Measurements from ENCODE around the gene GCSAML.

GCSAML gene

DNA sequence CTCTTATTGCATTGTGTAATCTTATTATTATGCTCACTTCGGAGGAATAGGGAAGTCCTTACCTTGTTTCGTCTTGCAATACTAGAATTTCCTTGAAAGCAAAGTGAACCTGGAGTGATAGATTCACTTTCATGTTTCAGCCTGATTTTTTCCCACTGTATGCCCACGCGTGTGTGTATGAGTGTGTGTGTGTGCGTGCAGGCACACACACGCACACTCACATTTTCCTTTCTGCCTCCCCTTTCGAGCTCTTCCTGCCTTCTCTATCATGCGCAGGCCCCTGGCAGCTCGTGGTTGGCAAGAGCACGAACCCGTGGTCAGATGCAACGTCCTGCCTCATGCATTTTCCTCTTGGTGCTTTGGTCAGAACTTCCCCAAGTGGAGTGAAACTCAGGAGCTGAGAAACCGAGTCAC, at the start of gene GCSAML:
TSS of gene GCSAML (plus strand) at position 366 of the 414 bp plus-strand sequence. CDS start 58 bp downstream, outside the sequence.
- H3K9me3 ChIP-seq (ENCODE audit: control insufficient read depth, insufficient read depth, low read depth, low read length) = no peaks in the 10 kb centered on the region
- H3K4me1 ChIP-seq (ENCODE audit: control insufficient read depth, insufficient read depth, low read length) = no peaks in the 10 kb centered on the region
- H3K36me3 ChIP-seq (ENCODE audit: control insufficient read depth in 2 of 2, insufficient read depth in 1 of 2, low read length in 2 of 2) = no peaks in the 10 kb centered on the region
- CTCF ChIA-PET = no interaction called here
- POLR2A ChIA-PET = no interaction called here
- TF ChIP-seq ZNF544 (tag by site-specific recombination; IDR thresholded peaks at IDR 0.05) (no peak), GLIS2 (tag by site-specific recombination; IDR thresholded peaks at IDR 0.05) (no peak), ZNF785 (tag by site-specific recombination; IDR thresholded peaks at IDR 0.05) (no peak), ZFP41 (tag by site-specific recombination; IDR thresholded peaks at IDR 0.05; ENCODE audit: borderline replicate concordance) (no peak), HOXD13 (CRISPR knock-in tag; IDR thresholded peaks at IDR 0.05; ENCODE audit: borderline replicate concordance) (no peak), SP3 (tag by site-specific recombination; IDR thresholded peaks at IDR 0.05) (no peak), ZNF404 (tag by site-specific recombination; IDR thresholded peaks at IDR 0.05) (no peak), ZNF138 (tag by site-specific recombination; IDR thresholded peaks at IDR 0.05; ENCODE audit: borderline replicate concordance) (no peak), ZIC2 (tag by site-specific recombination; IDR thresholded peaks at IDR 0.05) (no peak), ZNF623 (tag by site-specific recombination; IDR thresholded peaks at IDR 0.05) (no peak), ZNF433 (tag by site-specific recombination; IDR thresholded peaks at IDR 0.05; ENCODE audit: low read depth) (no peak), ZNF302 (tag by site-specific recombination; IDR thresholded peaks at IDR 0.05; ENCODE audit: low read depth) (no peak)
- TF ChIP-seq, protein P1, sequence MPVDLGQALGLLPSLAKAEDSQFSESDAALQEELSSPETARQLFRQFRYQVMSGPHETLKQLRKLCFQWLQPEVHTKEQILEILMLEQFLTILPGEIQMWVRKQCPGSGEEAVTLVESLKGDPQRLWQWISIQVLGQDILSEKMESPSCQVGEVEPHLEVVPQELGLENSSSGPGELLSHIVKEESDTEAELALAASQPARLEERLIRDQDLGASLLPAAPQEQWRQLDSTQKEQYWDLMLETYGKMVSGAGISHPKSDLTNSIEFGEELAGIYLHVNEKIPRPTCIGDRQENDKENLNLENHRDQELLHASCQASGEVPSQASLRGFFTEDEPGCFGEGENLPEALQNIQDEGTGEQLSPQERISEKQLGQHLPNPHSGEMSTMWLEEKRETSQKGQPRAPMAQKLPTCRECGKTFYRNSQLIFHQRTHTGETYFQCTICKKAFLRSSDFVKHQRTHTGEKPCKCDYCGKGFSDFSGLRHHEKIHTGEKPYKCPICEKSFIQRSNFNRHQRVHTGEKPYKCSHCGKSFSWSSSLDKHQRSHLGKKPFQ (tag by site-specific recombination; IDR thresholded peaks at IDR 0.05) = no peak
- TF ChIP-seq, protein P2, sequence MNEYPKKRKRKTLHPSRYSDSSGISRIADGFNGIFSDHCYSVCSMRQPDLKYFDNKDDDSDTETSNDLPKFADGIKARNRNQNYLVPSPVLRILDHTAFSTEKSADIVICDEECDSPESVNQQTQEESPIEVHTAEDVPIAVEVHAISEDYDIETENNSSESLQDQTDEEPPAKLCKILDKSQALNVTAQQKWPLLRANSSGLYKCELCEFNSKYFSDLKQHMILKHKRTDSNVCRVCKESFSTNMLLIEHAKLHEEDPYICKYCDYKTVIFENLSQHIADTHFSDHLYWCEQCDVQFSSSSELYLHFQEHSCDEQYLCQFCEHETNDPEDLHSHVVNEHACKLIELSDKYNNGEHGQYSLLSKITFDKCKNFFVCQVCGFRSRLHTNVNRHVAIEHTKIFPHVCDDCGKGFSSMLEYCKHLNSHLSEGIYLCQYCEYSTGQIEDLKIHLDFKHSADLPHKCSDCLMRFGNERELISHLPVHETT (tag by site-specific recombination; IDR thresholded peaks at IDR 0.05) = no peak
- TF ChIP-seq, protein P3, sequence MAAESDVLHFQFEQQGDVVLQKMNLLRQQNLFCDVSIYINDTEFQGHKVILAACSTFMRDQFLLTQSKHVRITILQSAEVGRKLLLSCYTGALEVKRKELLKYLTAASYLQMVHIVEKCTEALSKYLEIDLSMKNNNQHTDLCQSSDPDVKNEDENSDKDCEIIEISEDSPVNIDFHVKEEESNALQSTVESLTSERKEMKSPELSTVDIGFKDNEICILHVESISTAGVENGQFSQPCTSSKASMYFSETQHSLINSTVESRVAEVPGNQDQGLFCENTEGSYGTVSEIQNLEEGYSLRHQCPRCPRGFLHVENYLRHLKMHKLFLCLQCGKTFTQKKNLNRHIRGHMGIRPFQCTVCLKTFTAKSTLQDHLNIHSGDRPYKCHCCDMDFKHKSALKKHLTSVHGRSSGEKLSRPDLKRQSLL (tag by site-specific recombination; IDR thresholded peaks at IDR 0.05) = no peak
- H3K4me3 ChIP-seq (ENCODE audit: low read depth, low read length) = no peak within 1 kb of the TSS
- no peak within 1 kb of the TSS for H3K27ac ChIP-seq (ENCODE audit: extremely low read depth, low read depth, low read length)

DNA sequence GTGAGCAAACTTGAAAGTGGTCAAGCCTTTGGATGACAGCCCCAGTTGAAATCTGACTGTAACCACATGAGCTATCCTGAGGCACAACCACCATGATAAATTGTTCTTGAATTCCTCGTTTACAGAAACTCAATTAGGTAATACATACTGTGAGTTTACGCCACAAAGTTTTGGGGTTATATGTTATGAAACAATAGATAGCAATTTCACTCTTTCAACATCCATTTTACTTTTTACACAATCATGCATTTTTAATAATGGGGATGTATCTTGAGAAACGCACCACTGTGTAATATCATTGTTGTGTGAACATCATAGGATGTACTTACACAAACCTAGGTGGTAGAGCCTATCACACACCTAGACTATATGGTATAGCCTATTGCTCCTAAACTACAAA, 48.1 kb upstream of the GCSAML start:
- no peak overlapping the region for H3K27ac ChIP-seq (ENCODE audit: extremely low read depth, low read depth, low read length)
- H3K4me3 ChIP-seq (ENCODE audit: low read depth, low read length) = no peak overlapping the region
- no peak for TF ChIP-seq ZNF114 (tag by site-specific recombination; IDR thresholded peaks at IDR 0.05)
- ChIA-PET CTCF (no interaction called here), POLR2A (no interaction called here)
- no peaks in the 10 kb centered on the region for H3K9me3 ChIP-seq (ENCODE audit: control insufficient read depth, insufficient read depth, low read depth, low read length)
- no peaks in the 10 kb centered on the region for H3K4me1 ChIP-seq (ENCODE audit: control insufficient read depth, insufficient read depth, low read length)
- H3K36me3 ChIP-seq (ENCODE audit: control insufficient read depth in 2 of 2, insufficient read depth in 1 of 2, low read length in 2 of 2) = no peaks in the 10 kb centered on the region

DNA sequence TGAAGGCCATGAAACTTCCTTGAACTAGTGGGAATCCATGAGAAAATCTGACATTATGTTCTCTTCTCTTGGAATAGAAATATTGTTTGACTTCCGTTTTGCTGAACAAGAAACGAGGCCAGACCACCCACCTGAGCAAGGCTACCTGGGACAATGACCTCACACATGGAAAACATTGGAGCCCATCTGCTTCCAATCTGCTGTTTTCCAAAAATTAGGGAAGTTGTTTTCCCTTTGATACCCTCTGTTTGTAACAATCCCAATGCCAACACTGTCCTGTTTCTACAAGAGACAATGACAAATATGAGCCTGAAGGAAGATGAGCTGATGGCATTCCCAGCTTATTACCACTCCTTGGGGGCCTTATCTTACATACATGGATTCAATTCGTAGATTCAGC, 42.1 kb upstream of the GCSAML start:
- CTCF ChIA-PET = no interaction called here
- Histone ChIP-seq H3K4me1 (ENCODE audit: control insufficient read depth, insufficient read depth, low read length) (no peaks in the 10 kb centered on the region), H3K36me3 (ENCODE audit: control insufficient read depth in 2 of 2, insufficient read depth in 1 of 2, low read length in 2 of 2) (no peaks in the 10 kb centered on the region), H3K9me3 (ENCODE audit: control insufficient read depth, insufficient read depth, low read depth, low read length) (no peaks in the 10 kb centered on the region), H3K27ac (ENCODE audit: extremely low read depth, low read depth, low read length) (no peak overlapping the region), H3K4me3 (ENCODE audit: low read depth, low read length) (no peak overlapping the region)
- POLR2A ChIA-PET = no interaction called here
- TF ChIP-seq, protein P4, sequence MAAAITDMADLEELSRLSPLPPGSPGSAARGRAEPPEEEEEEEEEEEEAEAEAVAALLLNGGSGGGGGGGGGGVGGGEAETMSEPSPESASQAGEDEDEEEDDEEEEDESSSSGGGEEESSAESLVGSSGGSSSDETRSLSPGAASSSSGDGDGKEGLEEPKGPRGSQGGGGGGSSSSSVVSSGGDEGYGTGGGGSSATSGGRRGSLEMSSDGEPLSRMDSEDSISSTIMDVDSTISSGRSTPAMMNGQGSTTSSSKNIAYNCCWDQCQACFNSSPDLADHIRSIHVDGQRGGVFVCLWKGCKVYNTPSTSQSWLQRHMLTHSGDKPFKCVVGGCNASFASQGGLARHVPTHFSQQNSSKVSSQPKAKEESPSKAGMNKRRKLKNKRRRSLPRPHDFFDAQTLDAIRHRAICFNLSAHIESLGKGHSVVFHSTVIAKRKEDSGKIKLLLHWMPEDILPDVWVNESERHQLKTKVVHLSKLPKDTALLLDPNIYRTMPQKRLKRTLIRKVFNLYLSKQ (tag by site-specific recombination; IDR thresholded peaks at IDR 0.05; ENCODE audit: borderline replicate concordance) = no peak
- no peak for TF ChIP-seq ZNF341 (tag by site-specific recombination; IDR thresholded peaks at IDR 0.05; ENCODE audit: low read depth)
- no peak for TF ChIP-seq KLF10 (tag by site-specific recombination; IDR thresholded peaks at IDR 0.05)
- no peak for TF ChIP-seq ZXDB (tag by site-specific recombination; IDR thresholded peaks at IDR 0.05)
- TF ChIP-seq ZNF19 (tag by site-specific recombination; IDR thresholded peaks at IDR 0.05; ENCODE audit: low read depth) = no peak
- TF ChIP-seq ZNF776 (tag by site-specific recombination; IDR thresholded peaks at IDR 0.05; ENCODE audit: borderline replicate concordance) = no peak
- TF ChIP-seq ZNF426 (tag by site-specific recombination; IDR thresholded peaks at IDR 0.05) = no peak
- TF ChIP-seq ZNF530 (tag by site-specific recombination; IDR thresholded peaks at IDR 0.05; ENCODE audit: low read depth) = no peak
- TF ChIP-seq ZNF654 (tag by site-specific recombination; IDR thresholded peaks at IDR 0.05; ENCODE audit: low read depth) = no peak
- no peak for TF ChIP-seq ZNF555 (tag by site-specific recombination; conservative IDR thresholded peaks at IDR 0.05)
- TF ChIP-seq ZNF155 (tag by site-specific recombination; IDR thresholded peaks at IDR 0.05) = no peak
- no peak for TF ChIP-seq ZNF658 (tag by site-specific recombination; IDR thresholded peaks at IDR 0.05)
- TF ChIP-seq, protein P3 (tag by site-specific recombination; IDR thresholded peaks at IDR 0.05) = no peak

Measured in HEK293 (cell line).